ENCODE data around the gene HS2ST1. TPM values are rescaled to one million over a fixed set of nuclear protein-coding genes. Genes with fewer than 3 reads are reported as not detected.

The HS2ST1 gene
- total RNA-seq, 1 donor from 2014 or later: 56.4 TPM

DNA sequence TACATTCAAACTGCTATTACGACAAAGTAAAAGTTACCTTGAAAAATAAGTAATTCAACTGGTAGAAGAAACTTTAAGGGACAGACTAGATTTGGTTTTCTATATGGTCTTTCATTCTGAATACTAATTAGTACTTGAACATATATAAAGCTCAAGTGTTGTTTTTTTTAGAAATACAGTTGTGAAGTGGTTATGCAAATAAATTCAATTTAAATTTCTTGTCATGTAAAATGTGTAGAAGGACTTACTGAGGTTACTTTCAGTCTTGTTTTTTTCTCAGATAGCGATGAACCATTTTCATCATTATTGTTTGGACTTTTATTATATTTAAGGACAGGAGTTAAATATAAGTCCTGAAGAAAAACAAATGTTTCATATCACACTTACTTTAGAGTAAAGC is 24.4 kb downstream of the HS2ST1 start:
- Mint-ChIP-seq H3K4me1 (peaks cover 16% of the 10 kb centered on the region), H3K9me3 (no peaks in the 10 kb centered on the region), H3K36me3 (ENCODE audit: low read depth) (no peaks in the 10 kb centered on the region), H3K27me3 (ENCODE audit: low read depth) (no peaks in the 10 kb centered on the region), H3K27ac (ENCODE audit: unreplicated experiment) (no peak overlapping the region), H3K4me3 (no peak overlapping the region)
- TF ChIP-seq, protein P1, sequence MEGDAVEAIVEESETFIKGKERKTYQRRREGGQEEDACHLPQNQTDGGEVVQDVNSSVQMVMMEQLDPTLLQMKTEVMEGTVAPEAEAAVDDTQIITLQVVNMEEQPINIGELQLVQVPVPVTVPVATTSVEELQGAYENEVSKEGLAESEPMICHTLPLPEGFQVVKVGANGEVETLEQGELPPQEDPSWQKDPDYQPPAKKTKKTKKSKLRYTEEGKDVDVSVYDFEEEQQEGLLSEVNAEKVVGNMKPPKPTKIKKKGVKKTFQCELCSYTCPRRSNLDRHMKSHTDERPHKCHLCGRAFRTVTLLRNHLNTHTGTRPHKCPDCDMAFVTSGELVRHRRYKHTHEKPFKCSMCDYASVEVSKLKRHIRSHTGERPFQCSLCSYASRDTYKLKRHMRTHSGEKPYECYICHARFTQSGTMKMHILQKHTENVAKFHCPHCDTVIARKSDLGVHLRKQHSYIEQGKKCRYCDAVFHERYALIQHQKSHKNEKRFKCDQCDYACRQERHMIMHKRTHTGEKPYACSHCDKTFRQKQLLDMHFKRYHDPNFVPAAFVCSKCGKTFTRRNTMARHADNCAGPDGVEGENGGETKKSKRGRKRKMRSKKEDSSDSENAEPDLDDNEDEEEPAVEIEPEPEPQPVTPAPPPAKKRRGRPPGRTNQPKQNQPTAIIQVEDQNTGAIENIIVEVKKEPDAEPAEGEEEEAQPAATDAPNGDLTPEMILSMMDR (conservative IDR thresholded peaks at IDR 0.05): no peak
- DNase-seq (ENCODE audit: low read depth, low spot score): no peak

DNA sequence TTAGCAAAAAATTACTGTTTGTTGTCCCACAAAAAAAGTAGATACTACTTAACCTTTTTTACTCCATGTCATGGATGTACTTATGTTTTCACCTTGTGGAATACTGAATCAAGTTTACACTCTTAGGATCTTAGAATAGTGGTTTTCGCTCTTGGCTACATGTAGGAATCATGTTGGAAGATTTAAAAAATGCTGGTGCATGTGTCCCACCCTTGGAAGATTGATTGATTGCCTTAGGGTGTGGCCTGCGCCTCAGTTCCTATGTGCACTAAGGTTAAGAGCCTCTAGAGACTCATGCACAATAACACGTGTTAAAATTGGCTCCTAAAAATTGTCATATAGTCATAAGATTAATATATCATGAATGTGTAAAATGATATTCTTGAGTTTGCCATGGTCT is 25.0 kb downstream of the HS2ST1 start:
- H3K4me1 Mint-ChIP-seq: peaks cover 10% of the 10 kb centered on the region
- TF ChIP-seq, protein P1 (conservative IDR thresholded peaks at IDR 0.05): no peak
- H3K27me3 Mint-ChIP-seq (ENCODE audit: low read depth): no peaks in the 10 kb centered on the region
- no peaks in the 10 kb centered on the region for H3K9me3 Mint-ChIP-seq
- no peak overlapping the region for H3K27ac Mint-ChIP-seq (ENCODE audit: unreplicated experiment)
- no peaks in the 10 kb centered on the region for H3K36me3 Mint-ChIP-seq (ENCODE audit: low read depth)
- H3K4me3 Mint-ChIP-seq: no peak overlapping the region
- DNase-seq (ENCODE audit: low read depth, low spot score): no peak

- TF ChIP-seq, protein P1 (conservative IDR thresholded peaks at IDR 0.05): no peak
- Mint-ChIP-seq H3K36me3 (ENCODE audit: low read depth) (no peaks in the 10 kb centered on the region), H3K27ac (ENCODE audit: unreplicated experiment) (no peak overlapping the region), H3K9me3 (no peaks in the 10 kb centered on the region), H3K4me1 (peaks cover 4% of the 10 kb centered on the region), H3K27me3 (ENCODE audit: low read depth) (no peaks in the 10 kb centered on the region), H3K4me3 (no peak overlapping the region)
- DNase-seq (ENCODE audit: low read depth, low spot score): no peak
Observed at GRCh38 chr1:86940599-86940998, 26.2 kb downstream of the HS2ST1 start.

- no peaks in the 10 kb centered on the region for H3K36me3 Mint-ChIP-seq (ENCODE audit: low read depth)
- no peak overlapping the region for H3K4me3 Mint-ChIP-seq
- no peaks in the 10 kb centered on the region for H3K27me3 Mint-ChIP-seq (ENCODE audit: low read depth)
- H3K27ac Mint-ChIP-seq (ENCODE audit: unreplicated experiment): no peak overlapping the region
- TF ChIP-seq, protein P1 (conservative IDR thresholded peaks at IDR 0.05): no peak
- no peaks in the 10 kb centered on the region for H3K9me3 Mint-ChIP-seq
- no peak for DNase-seq (ENCODE audit: low read depth, low spot score)
- peaks cover 14% of the 10 kb centered on the region for H3K4me1 Mint-ChIP-seq
Observed at GRCh38 chr1:86942042-86942441, 27.6 kb downstream of the HS2ST1 start.

DNA sequence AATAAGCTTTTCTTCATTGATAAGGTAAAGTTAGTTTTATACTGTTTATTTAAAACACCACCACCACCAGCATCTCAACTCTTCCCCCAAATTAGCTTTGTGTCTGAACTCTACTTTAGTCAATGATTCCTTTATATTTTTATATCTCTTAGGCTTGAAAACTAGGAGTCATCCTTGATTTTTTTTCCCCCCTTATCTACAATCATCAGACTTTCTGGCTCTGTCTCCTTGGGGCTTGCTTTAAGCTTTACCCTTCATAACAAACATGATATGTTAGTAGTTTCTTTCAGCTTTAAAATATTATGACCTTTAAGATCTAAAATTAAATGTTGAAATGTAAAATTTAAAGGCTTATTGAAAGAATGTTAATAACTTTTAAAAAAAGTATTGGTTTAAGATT is 28.3 kb downstream of the HS2ST1 start:
- H3K36me3 Mint-ChIP-seq (ENCODE audit: low read depth): no peaks in the 10 kb centered on the region
- H3K27ac Mint-ChIP-seq (ENCODE audit: unreplicated experiment): no peak overlapping the region
- no peaks in the 10 kb centered on the region for H3K9me3 Mint-ChIP-seq
- H3K27me3 Mint-ChIP-seq (ENCODE audit: low read depth): no peaks in the 10 kb centered on the region
- H3K4me1 Mint-ChIP-seq: peaks cover 14% of the 10 kb centered on the region
- TF ChIP-seq, protein P1 (conservative IDR thresholded peaks at IDR 0.05): no peak
- DNase-seq (ENCODE audit: low read depth, low spot score): no peak
- no peak overlapping the region for H3K4me3 Mint-ChIP-seq

DNA sequence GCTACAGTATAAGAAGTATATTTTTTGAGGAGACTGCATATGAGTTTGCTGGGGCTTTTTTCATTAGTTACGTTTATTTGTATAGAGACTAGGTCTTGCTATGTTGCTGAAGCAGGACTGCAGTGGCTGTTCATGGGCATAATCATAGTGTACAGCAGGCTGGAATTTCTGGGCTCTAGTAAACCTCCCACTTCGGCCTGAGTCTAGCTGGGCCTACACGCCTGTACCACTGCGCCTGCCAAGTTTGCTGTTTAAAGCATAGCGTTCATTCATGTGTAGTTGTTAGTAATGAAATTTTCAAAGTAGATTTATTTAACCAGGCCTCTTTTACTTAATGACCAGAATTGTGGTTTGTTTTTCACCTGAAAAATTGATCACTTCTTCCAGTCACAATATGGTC is 33.8 kb downstream of the HS2ST1 start:
- TF ChIP-seq, protein P1 (conservative IDR thresholded peaks at IDR 0.05): no peak
- H3K27ac Mint-ChIP-seq (ENCODE audit: unreplicated experiment): no peak overlapping the region
- no peaks in the 10 kb centered on the region for H3K36me3 Mint-ChIP-seq (ENCODE audit: low read depth)
- H3K27me3 Mint-ChIP-seq (ENCODE audit: low read depth): no peaks in the 10 kb centered on the region
- H3K4me3 Mint-ChIP-seq: no peak overlapping the region
- H3K9me3 Mint-ChIP-seq: peaks cover 2% of the 10 kb centered on the region
- H3K4me1 Mint-ChIP-seq: peaks cover 36% of the 10 kb centered on the region
- DNase-seq (ENCODE audit: low read depth, low spot score): no peak

Measured in neural crest cell (in vitro differentiated cells).